DMS53 treated with DMSO at 0.1 percent for 48 hours (cell line): ENCODE data around the gene ARL14.

Experiments used
- DNase-seq: peaks from one replicate; lab custom pipeline; 2025; ENCODE audit not compliant: unreplicated experiment; lab: John Stamatoyannopoulos, UW

ARL14 gene

DNA sequence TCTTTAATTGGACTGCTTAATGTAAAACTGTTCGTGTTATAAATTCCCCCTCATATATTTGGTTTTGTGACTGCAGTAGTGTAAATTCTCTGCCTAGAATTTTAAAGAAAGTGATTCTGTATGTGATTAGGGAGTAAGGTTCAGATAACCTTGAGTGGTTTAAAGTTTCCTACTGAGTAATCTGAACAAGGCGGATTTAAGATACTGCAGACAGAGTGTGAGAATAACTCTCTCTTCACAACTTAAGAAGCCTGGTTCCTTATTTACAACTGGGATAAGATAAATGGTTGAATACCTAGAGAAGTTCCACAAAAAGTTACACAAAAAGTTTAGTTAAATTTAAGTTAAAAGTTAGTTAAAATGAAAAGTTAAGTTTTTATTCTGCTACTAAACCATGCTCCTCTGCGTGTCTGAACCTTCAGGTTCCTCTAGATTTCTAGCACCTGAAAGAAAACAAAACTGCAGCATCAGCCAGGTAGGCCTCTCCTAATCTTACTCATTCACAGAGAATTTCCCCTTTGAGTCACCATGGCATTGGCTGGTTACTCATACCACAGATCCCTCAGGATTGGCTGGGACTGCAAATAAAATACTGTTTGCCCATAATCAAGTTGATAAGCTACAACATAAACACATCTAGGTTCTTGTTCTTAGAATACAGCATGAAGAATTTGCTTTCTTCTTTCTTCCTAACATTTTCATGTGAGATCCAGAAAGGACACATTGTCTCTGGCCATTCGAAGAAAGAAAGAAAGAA, at the start of gene ARL14:
Gene ARL14, plus strand, starts transcription at position 614 of the 757 bp plus-strand sequence. CDS start 187 bp downstream, outside the sequence.
- DNase-seq, result no peak

DNA sequence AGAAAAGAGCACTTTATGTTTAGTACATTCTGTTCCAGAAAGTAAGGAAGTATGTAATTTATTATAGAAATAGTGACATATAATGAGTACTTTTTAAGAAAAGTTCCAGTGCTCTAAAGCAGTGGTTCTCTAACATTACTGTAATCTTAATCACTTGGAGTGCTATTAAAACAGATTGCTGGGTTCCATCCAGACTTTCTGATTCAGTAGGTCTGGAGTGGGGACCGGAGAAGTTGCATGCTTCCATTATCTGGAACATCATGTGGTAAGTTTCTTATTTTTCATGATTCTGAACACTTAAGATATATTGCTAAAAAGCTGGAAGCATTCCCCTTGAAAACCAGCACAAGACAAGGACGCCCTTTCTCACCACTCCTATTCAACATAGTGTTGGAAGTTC, 47.5 kb upstream of the ARL14 start:
- DNase-seq, result no peak

DNA sequence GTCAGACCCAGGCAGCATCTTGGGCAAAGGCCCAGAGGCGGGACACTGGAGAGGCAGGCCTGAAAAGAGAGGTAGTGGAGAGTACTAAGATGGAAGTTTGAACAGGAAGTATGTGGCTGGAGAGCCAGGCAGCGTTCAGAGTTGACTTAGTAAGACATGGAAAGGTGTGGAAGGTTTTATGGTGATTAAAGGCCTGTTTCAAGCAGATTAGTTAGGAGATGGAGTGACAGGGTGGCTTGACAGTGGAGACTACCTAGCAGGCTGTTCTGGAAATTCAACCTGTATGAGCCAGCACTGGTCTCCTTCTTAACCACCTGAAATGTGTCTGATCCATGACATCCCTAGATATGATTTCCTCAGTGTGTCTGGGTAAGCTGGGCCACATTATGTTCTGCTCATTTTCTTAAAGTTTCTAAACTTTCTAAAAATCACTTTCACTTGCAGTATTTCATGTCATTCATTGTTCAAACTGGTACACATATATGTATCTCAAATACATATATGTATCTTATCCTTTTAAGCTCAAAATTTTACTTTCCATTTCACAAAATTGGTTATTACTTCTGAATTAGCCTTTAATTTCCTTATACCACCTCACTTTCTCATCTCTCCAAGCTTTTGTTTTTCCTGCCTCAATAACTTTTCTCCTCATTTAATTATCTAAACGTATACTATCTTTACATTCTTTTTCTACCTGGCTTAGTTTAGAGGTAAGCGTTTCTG, 43.4 kb upstream of the ARL14 start:
- DNase-seq, result no peak

DNA sequence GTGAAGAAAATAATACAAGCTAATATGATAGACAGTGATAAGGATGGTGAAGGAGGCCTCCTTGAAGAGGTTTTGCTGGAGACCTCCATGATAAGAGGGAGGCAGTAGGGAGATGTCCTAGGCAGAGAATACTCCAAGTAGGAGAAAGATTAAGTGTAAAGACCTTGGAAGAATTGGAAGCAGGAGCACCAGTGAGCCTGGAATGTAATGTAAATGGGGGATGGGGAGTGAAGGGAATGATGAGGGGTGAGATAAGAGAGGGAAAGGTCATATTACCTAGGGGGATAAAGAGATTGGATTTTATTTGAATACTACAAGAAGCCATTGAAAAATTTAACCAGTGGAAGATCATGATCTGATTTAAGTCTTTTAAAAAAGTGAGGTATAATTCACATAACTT, 41.7 kb upstream of the ARL14 start:
- DNase-seq, result no peak

DNA sequence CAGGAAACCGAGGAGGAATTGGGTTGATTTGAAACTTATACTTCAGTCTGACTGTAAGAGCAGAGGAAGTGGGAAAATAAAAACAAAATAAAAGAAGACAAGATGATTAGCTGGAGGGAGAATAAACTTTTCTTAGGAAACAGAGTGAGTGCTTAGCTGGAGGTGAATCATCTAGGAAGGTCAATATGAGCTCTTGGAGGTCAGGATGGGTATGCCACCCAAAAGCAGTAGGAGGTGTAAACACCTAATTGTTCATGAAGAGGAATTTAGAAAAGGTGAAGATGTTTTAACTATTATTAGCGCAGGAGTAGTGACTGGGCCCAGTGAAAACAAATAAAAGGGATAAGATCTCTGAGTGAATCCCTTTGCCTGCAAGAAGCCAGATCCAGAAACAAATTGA, 39.9 kb upstream of the ARL14 start:
- no peak for DNase-seq

- no peak for DNase-seq
Measured at GRCh38 chr3:160638184-160638583, 38.8 kb upstream of the ARL14 start.

GRCh38 chr3:160641665-160642309, 35.2 kb upstream of the ARL14 start:
- DNase-seq, result no peak

DNA sequence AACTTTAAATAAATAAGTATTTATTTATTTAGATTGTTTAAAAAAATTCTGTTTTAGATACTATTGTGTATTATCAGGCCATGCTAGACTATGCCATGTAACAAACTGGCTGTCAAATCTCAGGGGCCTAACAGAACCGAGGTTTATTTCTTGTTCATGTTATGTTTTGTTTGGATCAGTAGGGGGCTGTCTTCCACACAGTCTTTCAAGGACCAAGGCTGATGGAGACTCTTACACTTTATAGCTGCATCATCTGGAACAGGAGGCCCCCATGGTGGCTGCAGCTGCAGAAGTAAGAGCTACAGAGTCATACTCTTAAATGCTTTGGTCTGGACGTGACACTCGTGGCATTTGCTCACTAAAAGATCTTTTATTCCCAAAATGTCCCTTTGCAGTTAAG, 33.0 kb upstream of the ARL14 start:
- no peak for DNase-seq

- no peak for DNase-seq
Measured at GRCh38 chr3:160644491-160644890, 32.5 kb upstream of the ARL14 start.

- no peak for DNase-seq
Measured at GRCh38 chr3:160648701-160649100, 28.3 kb upstream of the ARL14 start.

- no peak for DNase-seq
Measured at GRCh38 chr3:160649596-160649995, 27.4 kb upstream of the ARL14 start.

DNA sequence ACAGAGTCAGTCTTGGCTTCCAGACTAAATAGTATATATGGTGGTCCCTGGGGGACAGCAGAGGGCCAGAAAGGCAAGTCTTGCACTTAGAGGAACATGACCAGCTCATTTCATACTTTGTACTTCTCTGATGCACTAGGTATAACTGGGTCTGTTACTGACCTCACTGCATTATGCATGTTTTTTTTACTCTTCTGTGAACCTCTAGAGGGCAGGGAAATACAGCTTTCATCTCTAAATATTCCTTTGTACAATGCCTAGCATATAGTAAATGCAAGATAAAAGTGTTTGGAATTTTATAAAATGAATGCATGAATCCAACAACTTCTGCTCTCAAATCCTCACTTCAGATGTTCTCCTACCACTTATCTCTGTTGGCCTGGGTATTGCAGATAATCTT, 23.4 kb upstream of the ARL14 start:
- no peak for DNase-seq

DNA sequence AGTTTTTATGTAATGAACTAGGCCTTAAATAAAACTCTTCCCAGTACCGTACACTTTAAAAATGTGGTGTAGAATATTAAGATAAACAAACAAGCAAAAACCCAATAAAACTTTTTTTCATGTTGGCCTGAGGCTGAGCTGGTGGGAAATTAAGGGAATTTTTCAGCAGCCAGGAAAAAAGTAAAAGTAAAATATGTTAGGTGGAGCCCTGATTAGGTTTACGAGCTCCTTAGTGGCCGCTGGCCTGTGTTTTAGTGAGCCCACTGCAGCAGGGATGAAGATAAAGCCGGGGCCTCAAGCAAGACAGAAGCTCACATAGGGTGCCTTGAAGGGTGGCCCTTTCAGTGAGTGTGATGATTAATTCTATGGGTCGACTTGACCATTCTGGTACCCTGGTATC, 16.1 kb upstream of the ARL14 start:
- no peak for DNase-seq

GRCh38 chr3:160661660-160662059, 15.3 kb upstream of the ARL14 start:
- DNase-seq, result no peak

DNA sequence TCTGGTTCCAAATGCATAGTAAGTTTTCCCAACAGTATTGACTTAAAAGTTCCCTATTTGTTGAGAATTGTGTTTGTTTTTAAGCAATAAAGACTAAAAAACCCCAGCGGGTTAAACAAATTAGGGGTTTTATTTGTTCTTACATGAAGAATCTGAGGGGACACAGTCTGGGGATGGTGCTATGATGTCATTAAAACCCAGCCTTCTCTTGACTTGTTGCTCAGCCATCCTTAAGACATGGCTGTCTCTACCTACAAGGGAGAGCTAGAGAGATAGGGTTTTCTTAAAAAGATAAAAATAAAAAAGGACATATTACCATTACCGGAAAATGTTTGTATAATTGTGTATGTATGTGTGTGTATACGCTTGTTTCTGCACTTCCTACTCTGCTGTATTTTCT, 11.7 kb upstream of the ARL14 start:
- DNase-seq, result no peak

DNA sequence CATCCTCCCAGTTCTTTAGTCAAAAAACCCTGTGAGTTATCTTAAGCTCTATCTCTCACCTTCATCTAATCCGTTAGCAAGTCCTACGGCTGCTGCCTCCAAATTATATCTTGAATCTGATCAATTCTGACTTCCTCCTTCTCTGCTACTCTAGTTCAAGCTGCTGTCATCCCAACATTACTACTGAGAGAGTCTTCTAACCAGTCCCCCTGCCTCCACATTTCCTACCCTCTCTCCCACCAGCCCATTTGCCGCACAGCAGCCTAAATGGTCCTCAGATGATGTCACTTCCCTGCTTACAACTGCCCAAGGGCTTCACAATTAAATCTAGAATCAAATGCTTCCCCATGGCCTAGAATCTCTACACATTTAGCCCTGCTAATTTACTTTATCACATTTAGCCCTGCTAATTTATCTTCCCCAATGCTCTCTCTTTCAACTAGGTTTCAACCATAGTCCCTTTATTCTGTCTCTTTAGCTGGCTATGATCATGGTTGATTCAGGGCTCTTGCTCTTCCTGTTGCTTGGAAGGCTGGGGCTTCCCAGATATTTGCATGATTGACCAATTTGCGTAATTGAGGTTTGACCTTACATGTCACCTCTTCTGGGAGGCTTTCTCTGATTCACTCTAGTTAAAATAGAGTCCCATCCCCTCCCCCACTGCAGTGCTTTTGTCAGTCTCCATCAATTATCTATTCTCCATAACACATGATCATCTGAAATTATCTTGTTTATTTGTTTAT, 11.0 kb upstream of the ARL14 start:
- DNase-seq, result no peak

GRCh38 chr3:160667452-160667851, 9.5 kb upstream of the ARL14 start:
- DNase-seq, result no peak

GRCh38 chr3:160668454-160668853, 8.5 kb upstream of the ARL14 start:
- DNase-seq, result no peak

DNA sequence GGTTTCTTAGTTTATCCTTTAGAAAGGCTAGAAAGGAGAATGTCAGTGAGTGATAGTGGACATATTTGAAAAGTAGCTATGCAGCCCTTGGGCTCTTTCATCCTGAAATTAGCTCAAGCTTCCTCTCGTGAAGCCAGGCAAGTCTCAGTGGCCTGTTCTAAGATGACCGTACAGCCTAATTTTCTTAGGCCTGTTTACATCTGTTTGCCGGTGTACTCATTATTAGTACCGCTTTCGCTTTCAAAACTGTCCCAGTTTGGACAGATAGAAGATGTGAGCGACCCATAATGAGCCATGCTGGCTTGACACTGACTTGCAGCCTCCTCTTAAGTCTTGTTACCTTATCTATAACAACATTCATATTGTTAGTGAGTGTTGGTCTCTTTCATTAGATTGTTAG, 5.7 kb upstream of the ARL14 start:
- no peak for DNase-seq

GRCh38 chr3:160671995-160672394, 5.0 kb upstream of the ARL14 start:
- no peak for DNase-seq

DNA sequence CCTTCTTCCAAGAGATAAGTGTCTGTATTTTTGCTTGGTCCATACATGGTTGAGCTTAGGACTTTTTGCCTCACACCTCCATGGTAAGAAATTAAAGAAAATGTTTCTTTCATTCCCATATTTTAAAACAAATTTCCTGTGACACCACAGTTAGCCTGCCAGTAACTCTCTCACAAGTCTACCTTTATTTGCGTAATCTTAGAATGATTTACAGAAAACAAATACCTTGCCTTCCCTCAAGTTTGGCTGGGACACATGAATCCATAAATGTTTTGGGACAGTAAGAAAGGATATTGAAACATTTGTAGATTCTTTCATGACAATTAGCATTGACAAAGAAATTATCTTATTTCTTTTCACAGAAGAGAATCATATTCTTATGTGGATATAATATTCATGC, 3.8 kb upstream of the ARL14 start:
- no peak for DNase-seq
